ENCODE results near the gene RBM38.

GRCh38 chr20:57405236-57406016, 14.2 kb downstream of the RBM38 start:
- no peak for TF ChIP-seq POLR2A (IDR thresholded peaks at IDR 0.05)
- no peak for TF ChIP-seq CTCF (IDR thresholded peaks at IDR 0.05)
- TF ChIP-seq POLR2AphosphoS5 (IDR thresholded peaks at IDR 0.05; ENCODE audit: insufficient read depth in 1 of 2, low read depth in 1 of 2) = no peak

All from vagina (tissue), 2 donors.